GM19438 (cell line): Measurements from ENCODE around the gene SFI1.

Source experiments
- ATAC-seq: cut with Tn5 transposase; IDR thresholded peaks from one replicate; pipeline ENCODE4 v1.9.1; 2021; ENCODE audit warnings: low read depth; ENCODE audit not compliant: unreplicated experiment

SFI1 gene

DNA sequence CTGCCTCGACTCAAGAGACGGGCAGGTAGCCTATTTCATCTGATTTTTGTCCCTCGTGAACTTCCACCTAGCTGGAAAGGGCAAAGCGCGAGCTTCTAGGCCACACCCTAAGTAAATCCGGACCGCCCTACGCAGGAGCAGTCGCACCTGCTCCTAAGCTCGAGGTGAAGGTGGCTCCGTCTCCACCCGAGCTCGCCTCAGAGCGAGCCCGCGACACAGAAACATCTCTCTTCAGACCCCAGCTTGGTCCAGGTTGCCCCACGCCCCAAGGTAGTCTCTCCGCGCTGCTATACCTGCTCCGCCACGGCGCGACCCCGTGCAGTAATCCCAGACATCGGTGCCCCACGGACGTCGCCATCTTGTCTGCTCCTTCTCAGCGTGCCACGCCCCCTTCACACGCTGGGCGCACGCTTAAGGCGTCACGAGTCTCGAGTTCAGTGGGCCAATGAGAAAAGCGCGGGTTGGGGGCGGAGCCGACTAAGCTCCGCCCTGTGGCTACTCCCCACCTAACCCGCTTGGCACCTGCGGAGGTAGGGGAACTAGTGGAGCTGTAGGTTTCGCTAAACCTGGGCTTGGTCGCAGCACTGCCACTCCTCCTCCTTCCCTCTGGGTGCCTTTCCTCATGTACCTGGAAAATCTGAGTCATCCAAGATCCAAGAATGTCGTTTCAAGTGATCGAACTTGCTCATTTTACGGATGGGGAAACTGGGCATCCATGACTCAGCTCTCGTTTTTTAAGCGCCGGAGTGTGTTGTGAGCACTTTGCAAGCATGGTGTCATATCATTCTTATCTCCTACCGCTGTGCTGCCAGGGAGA, 165.7 kb downstream of the SFI1 start, which contains the start of gene PISD:
Gene PISD, minus strand, starts transcription at position 365 of the 817 bp plus-strand sequence. Its CDS starts 7 bp downstream, at position 358.
- peak; percentile 91 for ATAC-seq

DNA sequence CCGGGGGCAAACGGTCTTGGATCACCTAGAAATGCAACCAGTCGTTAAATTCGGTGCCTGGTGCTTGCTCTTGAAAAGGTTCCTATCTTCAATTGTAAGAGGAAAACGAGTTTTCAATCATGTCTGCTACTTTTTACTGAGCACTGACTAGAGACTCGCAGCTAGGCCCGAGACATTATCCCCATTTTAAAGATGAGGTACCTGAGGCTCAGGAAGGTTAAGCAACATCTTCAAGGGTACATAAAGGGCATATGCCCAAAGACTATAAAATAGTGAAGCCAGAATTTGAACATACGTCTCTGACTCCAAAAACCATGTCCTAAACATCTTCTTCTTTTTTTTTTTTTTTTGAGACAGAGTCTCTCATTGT, 166.3 kb downstream of the SFI1 start:
- no peak for ATAC-seq
